ENCODE results near the gene HMGCR.

Gene HMGCR

DNA sequence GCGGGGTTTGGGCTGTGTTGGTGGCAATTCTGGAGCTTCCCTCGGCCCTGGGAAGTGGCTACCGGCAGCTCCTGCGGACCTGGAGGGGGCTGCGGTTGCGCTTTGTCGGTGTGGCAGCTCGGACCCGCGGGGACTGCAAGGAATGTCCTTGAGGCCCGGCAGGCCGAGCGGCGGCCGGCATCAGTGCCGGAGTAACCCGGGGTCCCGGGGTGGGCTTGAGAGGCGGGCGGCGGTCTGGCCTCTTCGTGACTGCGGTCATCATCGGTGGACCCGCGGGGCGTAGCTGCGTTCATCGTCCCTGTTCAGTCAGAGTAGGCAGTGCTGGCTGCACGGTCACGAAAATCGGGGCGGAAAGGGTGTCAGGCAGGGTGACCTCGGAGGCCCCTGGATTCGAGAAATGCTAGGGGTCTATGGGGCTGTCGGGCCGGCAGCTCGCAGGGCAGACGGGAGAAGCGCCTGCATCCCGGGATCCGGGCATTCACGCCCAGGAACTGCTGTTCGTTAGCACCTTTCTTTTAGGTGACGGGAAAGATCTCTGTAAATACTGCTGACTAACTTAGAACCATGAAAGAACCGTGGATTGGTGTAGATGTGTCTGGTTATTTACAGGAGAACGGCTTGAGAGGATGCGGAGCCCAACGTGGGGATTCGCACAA is 474 bp downstream of the HMGCR start:
- TF ChIP-seq, protein P1, sequence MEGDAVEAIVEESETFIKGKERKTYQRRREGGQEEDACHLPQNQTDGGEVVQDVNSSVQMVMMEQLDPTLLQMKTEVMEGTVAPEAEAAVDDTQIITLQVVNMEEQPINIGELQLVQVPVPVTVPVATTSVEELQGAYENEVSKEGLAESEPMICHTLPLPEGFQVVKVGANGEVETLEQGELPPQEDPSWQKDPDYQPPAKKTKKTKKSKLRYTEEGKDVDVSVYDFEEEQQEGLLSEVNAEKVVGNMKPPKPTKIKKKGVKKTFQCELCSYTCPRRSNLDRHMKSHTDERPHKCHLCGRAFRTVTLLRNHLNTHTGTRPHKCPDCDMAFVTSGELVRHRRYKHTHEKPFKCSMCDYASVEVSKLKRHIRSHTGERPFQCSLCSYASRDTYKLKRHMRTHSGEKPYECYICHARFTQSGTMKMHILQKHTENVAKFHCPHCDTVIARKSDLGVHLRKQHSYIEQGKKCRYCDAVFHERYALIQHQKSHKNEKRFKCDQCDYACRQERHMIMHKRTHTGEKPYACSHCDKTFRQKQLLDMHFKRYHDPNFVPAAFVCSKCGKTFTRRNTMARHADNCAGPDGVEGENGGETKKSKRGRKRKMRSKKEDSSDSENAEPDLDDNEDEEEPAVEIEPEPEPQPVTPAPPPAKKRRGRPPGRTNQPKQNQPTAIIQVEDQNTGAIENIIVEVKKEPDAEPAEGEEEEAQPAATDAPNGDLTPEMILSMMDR (conservative IDR thresholded peaks at IDR 0.05; ENCODE audit: low read depth, low read length): no peak
- Histone ChIP-seq H3K36me3 (ENCODE audit: insufficient read depth) (no peaks in the 10 kb centered on the region), H3K9ac (peak overlapping the region; percentile 64), H3K4me1 (ENCODE audit: low read depth, poor library complexity, severe bottlenecking) (peaks cover 22% of the 10 kb centered on the region), H3K27me3 (ENCODE audit: insufficient read depth, low read depth) (no peaks in the 10 kb centered on the region), H3K4me2 (peak overlapping the region; percentile 62), H4K20me1 (ENCODE audit: insufficient read depth) (no peaks in the 10 kb centered on the region; the same call in 1 of the 2 replicates), H2AFZ (ENCODE audit: low read depth) (peak overlapping the region; percentile 61), H3K79me2 (ENCODE audit: insufficient read depth, low read depth) (peaks cover 51% of the 10 kb centered on the region), H3K4me3 (IDR thresholded peaks at IDR 0.05; ENCODE audit: insufficient read depth, low read depth, low read length) (no peak overlapping the region), H3K27ac (peak overlapping the region; percentile 70)

DNA sequence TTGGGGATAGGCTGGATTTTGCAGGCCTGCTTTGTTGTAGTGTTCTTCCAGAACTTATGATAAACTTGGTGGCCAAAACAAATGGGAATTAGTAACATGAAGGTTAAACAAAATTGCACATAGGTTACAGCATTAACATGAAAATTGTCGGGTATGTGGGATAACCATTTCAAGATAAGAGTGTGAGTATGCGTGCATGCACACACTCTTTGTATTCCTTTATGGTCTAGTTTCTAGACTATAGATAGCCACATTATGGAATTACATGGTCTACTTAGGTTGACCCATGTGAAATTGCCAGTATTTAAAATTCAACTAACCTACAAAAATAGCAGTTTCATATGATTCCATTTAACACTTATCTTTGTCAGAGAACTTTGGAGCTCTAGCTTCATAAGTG is 1.4 kb downstream of the HMGCR start:
- Histone ChIP-seq H3K9ac (no peak overlapping the region; the same call in 1 of the 2 replicates), H3K27ac (no peak overlapping the region), H3K4me2 (peak overlapping the region; percentile 62), H2AFZ (ENCODE audit: low read depth) (no peak overlapping the region), H3K4me1 (ENCODE audit: low read depth, poor library complexity, severe bottlenecking) (peaks cover 22% of the 10 kb centered on the region), H4K20me1 (ENCODE audit: insufficient read depth) (no peaks in the 10 kb centered on the region; the same call in 1 of the 2 replicates), H3K27me3 (ENCODE audit: insufficient read depth, low read depth) (no peaks in the 10 kb centered on the region), H3K4me3 (IDR thresholded peaks at IDR 0.05; ENCODE audit: insufficient read depth, low read depth, low read length) (no peak overlapping the region), H3K79me2 (ENCODE audit: insufficient read depth, low read depth) (peaks cover 58% of the 10 kb centered on the region), H3K36me3 (ENCODE audit: insufficient read depth) (no peaks in the 10 kb centered on the region)
- TF ChIP-seq, protein P1 (conservative IDR thresholded peaks at IDR 0.05; ENCODE audit: low read depth, low read length): no peak

DNA sequence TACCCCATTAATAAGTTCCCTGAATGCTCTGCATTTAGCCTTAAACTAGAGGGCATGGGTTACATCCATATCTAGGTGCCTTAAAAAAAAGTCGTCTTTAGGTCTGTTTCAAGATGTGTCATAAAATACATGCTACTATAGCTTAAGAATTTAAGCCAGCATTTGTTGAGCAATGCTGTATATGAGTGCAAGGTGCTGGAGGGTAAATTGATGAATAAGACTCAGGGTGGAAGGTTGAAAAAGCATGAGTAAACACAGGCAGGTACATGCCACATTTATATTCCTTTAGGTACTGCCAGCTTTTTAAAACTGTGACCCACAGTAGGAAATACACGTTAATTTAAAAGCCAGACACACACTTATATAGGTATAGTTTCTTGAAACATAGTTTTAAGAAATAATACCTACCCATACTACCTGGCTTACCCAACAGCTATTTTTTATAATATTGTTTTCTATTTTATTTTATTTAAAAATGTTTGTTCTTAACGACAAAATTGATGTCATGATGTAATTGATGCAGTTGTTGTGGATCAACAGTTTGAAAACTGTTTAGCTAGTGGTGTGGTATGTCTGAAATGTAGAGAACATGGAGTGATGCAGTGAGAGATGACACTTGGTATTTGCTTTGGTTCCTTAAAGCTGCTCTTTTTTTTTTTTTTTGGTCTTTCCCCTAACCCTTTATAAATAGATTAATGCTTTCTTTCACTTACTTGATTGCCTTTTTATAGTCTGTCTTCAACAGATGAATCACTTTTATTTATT is 3.9 kb downstream of the HMGCR start:
- no peak overlapping the region for H3K27ac ChIP-seq
- no peak overlapping the region for H3K9ac ChIP-seq
- no peaks in the 10 kb centered on the region; the same call in 1 of the 2 replicates for H3K36me3 ChIP-seq (ENCODE audit: insufficient read depth)
- no peak overlapping the region for H3K4me3 ChIP-seq (IDR thresholded peaks at IDR 0.05; ENCODE audit: insufficient read depth, low read depth, low read length)
- H3K79me2 ChIP-seq (ENCODE audit: insufficient read depth, low read depth): peaks cover 61% of the 10 kb centered on the region
- TF ChIP-seq, protein P1 (conservative IDR thresholded peaks at IDR 0.05; ENCODE audit: low read depth, low read length): no peak
- H4K20me1 ChIP-seq (ENCODE audit: insufficient read depth): no peaks in the 10 kb centered on the region; the same call in 1 of the 2 replicates
- no peaks in the 10 kb centered on the region for H3K27me3 ChIP-seq (ENCODE audit: insufficient read depth, low read depth)
- H3K4me1 ChIP-seq (ENCODE audit: low read depth, poor library complexity, severe bottlenecking): peaks cover 16% of the 10 kb centered on the region
- no peak overlapping the region for H2AFZ ChIP-seq (ENCODE audit: low read depth)
- no peak overlapping the region for H3K4me2 ChIP-seq

DNA sequence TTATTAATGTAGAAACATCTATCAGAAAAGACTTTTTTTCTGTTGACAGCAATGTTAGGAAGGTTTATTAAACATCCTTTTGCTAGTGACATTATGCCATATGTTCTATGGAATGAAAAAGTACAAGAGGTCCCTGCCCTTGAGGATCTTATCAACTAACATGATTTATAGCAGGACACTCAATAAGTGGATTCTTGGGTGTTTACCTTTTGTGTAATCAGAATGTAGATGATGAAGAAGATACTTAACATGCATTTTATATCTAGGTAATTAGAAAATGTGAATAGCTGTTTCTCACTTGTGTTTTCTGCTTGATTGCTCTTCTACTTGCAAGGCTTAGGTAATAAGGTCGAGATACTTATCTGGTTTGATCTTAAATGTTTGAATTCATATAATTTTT is 4.9 kb downstream of the HMGCR start:
- Histone ChIP-seq H3K27me3 (ENCODE audit: insufficient read depth, low read depth) (no peaks in the 10 kb centered on the region), H3K79me2 (ENCODE audit: insufficient read depth, low read depth) (peaks cover 61% of the 10 kb centered on the region), H3K27ac (no peak overlapping the region), H3K36me3 (ENCODE audit: insufficient read depth) (peaks cover 7% of the 10 kb centered on the region; the same call in 1 of the 2 replicates), H3K4me3 (IDR thresholded peaks at IDR 0.05; ENCODE audit: insufficient read depth, low read depth, low read length) (no peak overlapping the region), H3K4me1 (ENCODE audit: low read depth, poor library complexity, severe bottlenecking) (peaks cover 14% of the 10 kb centered on the region), H3K4me2 (no peak overlapping the region), H3K9ac (no peak overlapping the region), H2AFZ (ENCODE audit: low read depth) (no peak overlapping the region), H4K20me1 (ENCODE audit: insufficient read depth) (no peaks in the 10 kb centered on the region; the same call in 1 of the 2 replicates)
- TF ChIP-seq, protein P1 (conservative IDR thresholded peaks at IDR 0.05; ENCODE audit: low read depth, low read length): no peak
